ENCODE measurements around the gene ITGAL.

- TF ChIP-seq, protein P1, sequence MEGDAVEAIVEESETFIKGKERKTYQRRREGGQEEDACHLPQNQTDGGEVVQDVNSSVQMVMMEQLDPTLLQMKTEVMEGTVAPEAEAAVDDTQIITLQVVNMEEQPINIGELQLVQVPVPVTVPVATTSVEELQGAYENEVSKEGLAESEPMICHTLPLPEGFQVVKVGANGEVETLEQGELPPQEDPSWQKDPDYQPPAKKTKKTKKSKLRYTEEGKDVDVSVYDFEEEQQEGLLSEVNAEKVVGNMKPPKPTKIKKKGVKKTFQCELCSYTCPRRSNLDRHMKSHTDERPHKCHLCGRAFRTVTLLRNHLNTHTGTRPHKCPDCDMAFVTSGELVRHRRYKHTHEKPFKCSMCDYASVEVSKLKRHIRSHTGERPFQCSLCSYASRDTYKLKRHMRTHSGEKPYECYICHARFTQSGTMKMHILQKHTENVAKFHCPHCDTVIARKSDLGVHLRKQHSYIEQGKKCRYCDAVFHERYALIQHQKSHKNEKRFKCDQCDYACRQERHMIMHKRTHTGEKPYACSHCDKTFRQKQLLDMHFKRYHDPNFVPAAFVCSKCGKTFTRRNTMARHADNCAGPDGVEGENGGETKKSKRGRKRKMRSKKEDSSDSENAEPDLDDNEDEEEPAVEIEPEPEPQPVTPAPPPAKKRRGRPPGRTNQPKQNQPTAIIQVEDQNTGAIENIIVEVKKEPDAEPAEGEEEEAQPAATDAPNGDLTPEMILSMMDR (IDR thresholded peaks at IDR 0.05) = no peak
- no peak for TF ChIP-seq POLR2A (IDR thresholded peaks at IDR 0.05)
Observed at GRCh38 chr16:30478766-30479478, 6.4 kb downstream of the ITGAL start.

All from testis (tissue), 2 donors.